HTR-8/SVneo (cell line): ENCODE measurements around the gene IFI30.
"Not testable (repeated sequence)": the region's sequence is repeated elsewhere in the genome, so short reads cannot be mapped to it uniquely, and the experiment has no call there.

Source experiments
- DNase-seq: peaks from one replicate; pipeline ENCODE4 v3.0.0; 2011; ENCODE audit warnings: low spot score, mixed read lengths; ENCODE audit not compliant: insufficient read length
- FAIRE-seq: peaks from 2 replicates; lab custom pipeline; 2011; peaks lifted over from hg19 to GRCh38; lab: Jason Lieb, UNC

The IFI30 gene

GRCh38 chr19:18150776-18151624, 22.6 kb upstream of the IFI30 start:
- DNase-seq (no peak), FAIRE-seq (no peak)

DNA sequence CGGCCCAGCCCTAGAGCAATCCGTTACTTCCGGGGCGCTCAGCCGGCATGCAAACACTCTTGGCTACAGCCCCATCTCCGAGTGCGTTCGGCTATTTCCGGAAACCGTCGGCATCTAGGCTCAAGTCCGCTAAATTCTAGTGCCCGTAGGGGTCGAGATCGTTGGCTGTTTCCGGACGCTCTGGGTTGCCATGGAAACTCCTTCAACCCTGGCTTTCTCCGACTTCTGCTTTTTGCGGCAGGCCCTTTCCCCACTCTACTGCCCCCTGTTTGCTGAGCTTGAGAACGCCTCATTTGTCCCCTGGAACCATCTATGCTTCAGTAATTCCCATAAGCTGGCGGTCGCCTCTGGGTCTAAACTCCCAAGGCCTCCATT, 21.2 kb upstream of the IFI30 start:
- no peak for FAIRE-seq
- peak; percentile 98 for DNase-seq

DNA sequence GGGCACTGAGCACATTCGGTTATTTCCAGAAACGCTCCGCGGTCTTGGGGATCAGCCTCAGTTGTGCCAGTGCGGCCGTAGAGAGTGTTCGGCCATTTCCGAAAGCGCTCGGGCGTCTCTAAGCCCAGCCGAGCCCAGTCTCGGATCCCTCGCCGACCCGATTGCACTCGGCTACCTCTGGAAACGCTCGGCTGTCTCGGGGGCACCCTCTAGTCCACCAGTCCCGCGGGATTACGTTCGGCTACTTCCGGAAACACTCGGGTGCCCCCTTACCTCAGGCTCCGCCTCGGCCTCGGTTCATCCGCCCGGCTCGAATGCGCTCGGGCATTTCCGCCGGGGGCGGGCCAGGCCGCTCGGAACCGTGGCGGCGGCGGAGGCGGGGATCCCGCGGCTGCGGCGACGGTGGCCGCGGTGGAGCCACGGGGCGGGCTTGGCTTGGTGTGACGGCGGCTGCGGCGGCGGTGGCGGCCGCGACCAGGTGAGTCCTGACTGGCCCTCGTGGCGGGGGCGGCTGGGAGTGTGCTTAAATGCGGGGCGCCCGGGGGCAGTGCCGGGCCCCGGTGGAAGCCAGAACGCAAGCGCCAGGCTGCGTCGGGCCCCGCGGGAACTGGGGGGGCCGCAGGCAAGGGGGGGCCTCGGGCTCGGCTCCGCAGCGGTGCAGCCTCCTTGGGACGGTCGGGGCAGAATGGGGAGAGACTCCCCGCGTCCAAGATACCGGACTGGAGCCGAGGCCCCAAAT, 20.6 kb upstream of the IFI30 start, which contains the start of gene PIK3R2:
PIK3R2 (plus strand) TSS at position 347 of the 739 bp plus-strand sequence. CDS start 2,717 bp downstream, outside the sequence.
- DNase-seq (peak; percentile 98), FAIRE-seq (peak; percentile 99)

DNA sequence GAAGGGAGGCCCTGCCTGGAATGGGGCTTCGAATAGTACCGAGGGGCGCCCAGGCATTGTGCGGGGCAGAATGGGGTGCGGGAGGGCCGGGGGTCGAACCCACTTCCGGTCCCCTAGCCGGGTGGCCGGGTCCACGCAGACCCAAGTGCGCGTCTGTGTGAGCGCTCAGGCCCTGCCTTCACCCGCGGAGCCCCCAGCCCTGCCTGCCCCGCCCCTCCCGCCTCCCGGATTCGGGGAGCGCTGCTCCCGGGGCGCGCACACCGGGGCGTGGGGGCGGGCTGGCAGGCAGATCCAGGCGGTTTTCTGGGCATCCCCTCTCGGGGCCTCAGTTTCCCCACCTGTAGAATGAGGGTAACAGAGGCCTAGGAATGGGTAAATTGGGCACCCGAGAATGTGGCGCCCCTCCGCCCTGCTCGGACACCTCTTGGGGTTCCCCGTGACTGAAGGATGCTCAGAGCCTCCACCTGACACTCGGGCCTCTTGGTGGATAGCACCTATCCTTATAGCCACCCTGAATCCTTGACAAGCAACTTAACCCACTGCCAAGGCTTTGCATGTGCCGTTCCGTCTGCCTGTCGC, 20.0 kb upstream of the IFI30 start:
- DNase-seq (no peak), FAIRE-seq (no peak)

DNA sequence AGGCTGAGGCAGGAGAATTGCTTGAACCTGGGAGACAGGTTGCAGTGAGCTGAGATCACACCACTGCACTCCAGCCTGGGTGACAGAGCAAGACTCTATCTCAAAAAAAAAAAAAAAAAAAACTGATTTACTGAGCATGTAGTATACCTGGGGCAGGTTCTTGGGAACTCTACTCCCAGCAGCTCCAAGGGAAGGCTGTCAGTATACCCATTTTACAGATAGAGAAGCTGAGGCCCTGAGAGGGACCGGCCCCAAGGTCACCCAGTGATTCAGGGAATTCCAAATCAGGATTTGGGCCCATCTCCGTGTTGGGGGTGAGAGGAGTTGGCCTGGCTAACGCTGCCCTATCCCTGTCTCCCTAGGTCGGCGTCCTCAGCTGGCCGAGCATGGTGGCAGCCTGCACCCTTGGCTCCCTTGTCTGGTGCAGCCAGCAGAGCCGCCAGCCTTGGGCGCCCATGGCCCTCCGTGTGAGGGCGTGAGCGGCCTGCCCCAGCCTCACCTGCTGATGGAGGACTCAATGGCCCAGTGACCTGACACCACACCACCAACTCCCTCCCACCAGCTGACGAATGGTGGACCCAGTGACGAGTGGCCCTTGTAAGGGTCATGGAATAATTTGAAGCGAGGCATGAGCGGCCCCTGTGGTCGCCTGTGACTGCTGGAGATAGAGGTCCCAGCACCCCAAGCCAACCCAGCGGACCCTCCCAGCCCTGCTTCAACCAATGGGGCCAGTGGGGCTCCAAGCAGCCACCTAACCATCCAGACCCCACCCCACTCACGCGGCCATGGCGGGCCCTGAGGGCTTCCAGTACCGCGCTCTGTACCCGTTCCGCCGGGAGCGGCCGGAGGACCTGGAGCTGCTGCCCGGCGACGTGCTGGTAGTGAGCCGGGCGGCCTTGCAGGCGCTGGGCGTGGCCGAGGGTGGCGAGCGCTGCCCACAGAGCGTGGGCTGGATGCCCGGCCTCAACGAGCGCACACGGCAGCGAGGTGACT, 18.2 kb upstream of the IFI30 start:
- DNase-seq, result no peak
- no peak for FAIRE-seq

DNA sequence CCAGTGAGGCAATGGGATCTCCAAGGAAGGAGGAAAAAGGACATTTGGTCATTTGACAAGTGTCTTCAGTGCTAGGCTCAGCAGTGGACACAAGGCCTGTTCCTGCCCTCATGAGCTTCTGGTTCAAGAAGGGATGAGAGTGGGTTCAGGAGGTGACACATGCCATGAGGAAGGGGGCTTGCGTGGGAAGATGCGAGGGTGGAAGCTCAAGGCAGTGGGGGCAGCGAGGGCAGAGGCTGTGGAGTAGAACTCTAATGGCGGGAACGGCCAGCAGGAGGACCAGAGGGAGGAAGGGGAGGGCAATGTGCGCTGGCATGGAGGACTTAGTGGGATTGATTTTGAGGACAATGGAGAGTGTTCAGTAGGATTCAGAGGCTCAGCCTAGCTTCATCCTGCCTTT, 17.3 kb upstream of the IFI30 start:
- DNase-seq, result no peak
- no peak for FAIRE-seq

GRCh38 chr19:18156841-18157464, 16.7 kb upstream of the IFI30 start:
- FAIRE-seq, result peak; percentile 26
- peak; percentile 85 for DNase-seq

DNA sequence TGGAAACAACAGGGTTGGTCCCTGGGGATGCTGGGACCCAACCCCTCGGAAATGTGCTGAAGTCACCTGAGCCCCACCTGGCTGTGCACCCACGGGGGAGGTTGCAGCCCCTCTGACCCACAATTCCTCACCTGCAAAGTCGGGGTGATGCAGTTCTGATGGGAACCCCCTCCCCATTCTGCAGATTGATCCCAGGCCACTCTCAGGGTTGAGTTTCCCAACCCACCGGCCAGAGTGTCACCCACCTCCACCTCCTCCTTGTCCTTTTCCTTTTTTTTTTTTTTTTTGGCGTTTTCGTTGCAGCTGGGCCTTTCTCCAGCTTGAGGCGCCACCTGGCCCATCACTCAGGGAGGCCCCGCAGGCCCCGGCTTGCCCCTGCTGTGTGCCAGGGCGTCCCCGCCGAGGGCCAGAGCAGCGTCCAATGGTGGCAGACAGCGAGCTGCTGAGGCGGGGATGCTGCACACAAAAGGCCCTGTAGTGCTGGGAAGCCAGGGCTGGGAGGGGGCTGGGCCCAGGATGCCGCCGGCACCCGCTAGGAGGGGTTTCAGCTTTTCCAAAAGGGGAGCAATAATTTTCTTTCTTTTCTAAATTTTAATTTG, 16.0 kb upstream of the IFI30 start:
- FAIRE-seq (no peak), DNase-seq (no peak)

- no peak for FAIRE-seq
- DNase-seq, result no peak
Measured at GRCh38 chr19:18158467-18158866, 15.1 kb upstream of the IFI30 start.

DNA sequence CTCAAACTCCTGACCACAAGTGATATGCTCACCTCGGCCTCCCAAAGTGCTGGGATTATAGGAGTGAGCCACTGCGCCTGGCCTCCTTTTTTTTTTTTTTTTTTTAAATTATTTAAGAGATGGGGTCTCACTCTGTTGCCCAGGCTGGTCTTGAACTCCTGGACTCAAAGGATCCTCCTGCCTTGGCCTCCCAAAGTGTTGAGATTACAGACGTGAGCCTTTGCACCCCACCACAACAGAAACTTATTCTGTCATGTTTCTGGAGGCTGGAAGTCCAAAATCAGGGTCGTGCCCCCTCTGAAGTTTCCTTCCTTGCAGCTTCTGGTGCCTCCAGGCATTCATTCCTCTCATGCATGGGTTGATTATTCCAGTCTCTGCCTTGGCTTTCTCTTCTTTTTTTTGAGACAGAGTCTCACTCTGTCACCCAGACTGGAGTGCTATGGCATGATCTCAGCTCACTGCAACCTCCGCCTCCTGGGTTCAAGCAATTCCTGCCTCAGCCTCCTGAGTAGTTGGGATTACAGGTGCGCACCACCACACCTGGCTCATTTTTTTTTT, 14.5 kb upstream of the IFI30 start:
- not testable (repeated sequence) for DNase-seq, FAIRE-seq

DNA sequence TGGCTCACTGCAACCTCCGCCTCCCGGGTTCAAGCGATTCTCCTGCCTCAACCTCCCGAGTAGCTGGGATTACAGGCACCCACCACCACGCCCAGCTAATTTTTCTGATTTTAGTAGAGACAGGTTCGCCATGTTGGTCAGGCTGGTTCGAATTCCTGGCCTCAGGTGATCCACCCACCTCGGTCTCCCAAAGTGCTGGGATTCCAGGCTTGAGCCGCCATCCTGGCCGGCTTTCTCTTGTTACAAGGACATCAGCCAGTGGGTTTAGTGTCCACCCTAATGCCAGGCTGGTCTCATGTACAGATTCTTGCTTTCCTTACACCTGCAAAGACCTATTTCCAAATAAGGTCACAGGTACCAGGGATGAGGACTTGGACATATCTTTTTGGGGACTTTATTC, 13.8 kb upstream of the IFI30 start:
- FAIRE-seq, result no peak
- no peak for DNase-seq

- FAIRE-seq (peak; percentile 58), DNase-seq (no peak)
Measured at GRCh38 chr19:18160493-18160970, 13.1 kb upstream of the IFI30 start.

DNA sequence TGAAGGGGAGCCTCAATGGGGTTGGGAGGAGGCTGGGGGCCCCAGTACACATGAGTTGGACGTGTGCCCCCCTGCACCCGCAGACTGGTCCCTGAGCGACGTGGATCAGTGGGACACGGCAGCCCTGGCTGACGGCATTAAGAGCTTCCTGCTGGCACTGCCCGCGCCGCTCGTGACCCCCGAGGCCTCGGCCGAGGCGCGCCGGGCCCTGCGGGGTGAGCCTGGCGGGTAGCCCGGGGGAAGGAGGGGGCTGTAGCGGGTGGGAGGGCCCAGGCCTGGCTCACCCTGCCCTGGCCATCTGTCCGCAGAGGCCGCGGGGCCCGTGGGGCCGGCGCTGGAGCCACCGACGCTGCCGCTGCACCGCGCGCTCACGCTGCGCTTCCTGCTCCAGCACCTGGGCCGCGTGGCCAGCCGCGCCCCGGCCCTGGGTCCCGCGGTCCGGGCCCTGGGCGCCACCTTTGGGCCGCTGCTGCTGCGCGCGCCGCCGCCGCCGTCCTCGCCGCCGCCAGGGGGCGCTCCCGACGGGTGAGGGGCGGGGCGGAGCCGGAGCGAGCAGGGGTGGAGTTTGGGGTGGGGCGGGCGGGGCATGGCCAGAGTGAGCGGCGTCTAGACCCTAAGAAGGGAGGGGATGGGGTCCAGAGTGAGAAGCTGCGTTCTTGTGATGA, 12.5 kb upstream of the IFI30 start:
- DNase-seq (peak; percentile 72), FAIRE-seq (peak; percentile 60)

GRCh38 chr19:18161636-18162002, 12.0 kb upstream of the IFI30 start:
- FAIRE-seq (peak; percentile 83), DNase-seq (no peak)

DNA sequence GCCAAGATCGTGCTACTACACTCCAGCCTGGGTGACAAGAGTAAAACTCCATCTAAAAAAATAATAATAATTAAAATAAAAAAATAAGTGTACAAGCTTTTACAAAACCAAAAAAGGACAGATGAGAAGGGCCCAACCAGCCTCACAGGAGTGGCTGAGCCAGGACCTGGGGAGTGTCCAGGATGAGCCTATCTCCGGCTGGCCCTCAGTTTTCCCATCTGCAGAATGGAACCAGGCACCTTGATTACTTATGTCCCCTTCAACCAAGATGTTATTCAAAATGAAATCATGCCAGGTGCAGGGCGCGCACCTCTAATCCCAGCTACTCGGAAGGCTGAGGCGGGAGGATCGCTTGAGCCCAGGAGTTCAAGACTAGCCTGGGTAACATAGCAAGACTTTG, 9.5 kb upstream of the IFI30 start:
- no peak for DNase-seq
- no peak for FAIRE-seq

DNA sequence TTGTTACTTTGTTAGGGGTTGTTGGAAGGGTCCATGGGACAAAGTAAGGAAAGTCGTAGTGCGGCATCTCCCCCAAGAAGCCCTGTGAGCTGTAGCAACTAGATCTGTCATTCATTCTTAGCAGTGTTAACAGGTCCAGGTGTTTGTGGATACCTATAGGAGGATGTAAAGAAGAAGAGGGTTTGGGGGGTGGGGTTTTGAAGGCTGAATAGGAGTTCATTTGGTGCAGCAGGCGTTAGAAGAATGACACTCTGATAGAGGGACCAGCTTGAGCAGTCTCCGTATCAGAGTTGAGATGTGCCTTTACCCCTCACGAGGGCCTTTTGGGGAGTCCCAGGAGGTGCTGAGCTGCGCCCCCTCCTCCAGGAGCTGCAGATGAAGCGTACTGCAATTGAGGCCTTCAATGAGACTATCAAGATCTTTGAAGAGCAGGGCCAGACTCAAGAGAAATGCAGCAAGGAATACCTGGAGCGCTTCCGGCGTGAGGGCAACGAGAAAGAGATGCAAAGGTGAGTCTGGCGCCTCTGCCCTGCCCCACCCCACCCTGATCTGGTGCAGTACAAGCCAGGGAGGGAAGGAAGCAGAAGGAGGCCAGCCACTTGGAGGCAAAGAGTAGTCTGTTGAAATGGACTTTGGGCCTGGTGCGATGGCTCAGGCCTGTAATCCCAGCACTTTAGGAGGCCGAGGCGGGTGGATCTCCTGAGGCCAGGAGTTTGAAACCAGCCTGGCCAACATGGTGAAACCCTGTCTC, 7.6 kb upstream of the IFI30 start:
- DNase-seq, result no peak

GRCh38 chr19:18167011-18167410, 6.6 kb upstream of the IFI30 start:
- FAIRE-seq (no peak), DNase-seq (no peak)

More for the DNA sequence above, 7.6 kb upstream of the IFI30 start:
- FAIRE-seq, result no peak
